Neural cell (in vitro differentiated cells): ENCODE data around the gene IMMP2L. TPM values are rescaled to one million over a fixed set of nuclear protein-coding genes. Genes with fewer than 3 reads are reported as not detected.

ENCODE experiments used
- H2AFZ ChIP-seq: fragments of 200-600, 300-800 bp; sonication (generic), shearing (Covaris generic); 2 replicates; pipeline ENCODE4 v1.6.0; 2014; ENCODE audit warnings: low read depth, mild to moderate bottlenecking, antibody characterized with exemption, low read length, moderate library complexity
- H3F3A ChIP-seq: fragments of 200-600 bp; shearing (Covaris generic); 2 replicates; pipeline ENCODE4 v1.6.1; 2016; ENCODE audit warnings: mild to moderate bottlenecking, moderate library complexity, mixed read lengths, antibody characterized with exemption, low read length; ENCODE audit not compliant: insufficient read depth, poor library complexity, severe bottlenecking
- H3K27ac ChIP-seq: fragments of 200-600, 300-800 bp; sonication (generic), shearing (Covaris generic); 2 replicates; pipeline ENCODE4 v1.5.1; 2014; ENCODE audit warnings: mild to moderate bottlenecking, low read length, moderate library complexity
- H3K27me3 ChIP-seq: fragments of 300-800, 200-600 bp; sonication (generic), shearing (Covaris generic); 2 replicates; pipeline ENCODE4 v1.6.0; 2014; ENCODE audit warnings: mild to moderate bottlenecking, low read depth, low read length, moderate library complexity; ENCODE audit not compliant: insufficient read depth
- H3K36me3 ChIP-seq: fragments of 300-800, 200-600 bp; sonication (generic), shearing (Covaris generic); 2 replicates; pipeline ENCODE4 v1.5.1; 2014; ENCODE audit warnings: mild to moderate bottlenecking, antibody characterized with exemption, low read length, moderate library complexity; ENCODE audit not compliant: insufficient read depth
- H3K4me2 ChIP-seq: fragments of 300-800, 200-600 bp; sonication (generic), shearing (Covaris generic); 2 replicates; pipeline ENCODE4 v1.6.0; 2014; ENCODE audit warnings: mild to moderate bottlenecking, low read length
- H3K4me3 ChIP-seq: fragments of 300-800, 200-600 bp; sonication (generic), shearing (Covaris generic); 2 replicates; pipeline ENCODE4 v1.5.1; 2014; ENCODE audit warnings: mild to moderate bottlenecking, low read length, moderate library complexity
- H3K79me2 ChIP-seq: fragments of 200-600 bp; shearing (Covaris generic); replicated peaks from 2 replicates; pipeline ENCODE4 v1.6.0; 2014; ENCODE audit warnings: mild to moderate bottlenecking, low read length, moderate library complexity; ENCODE audit not compliant: insufficient read depth
- H3K9ac ChIP-seq: fragments of 300-800, 200-600 bp; sonication (generic), shearing (Covaris generic); 2 replicates; pipeline ENCODE4 v1.6.1; 2016; ENCODE audit warnings: mild to moderate bottlenecking, low read length, mixed read lengths
- H3K9me2 ChIP-seq: fragments of 200-600 bp; shearing (Covaris generic); 2 replicates; pipeline ENCODE4 v1.6.1; 2016; ENCODE audit warnings: mild to moderate bottlenecking, low read length, mixed read lengths; ENCODE audit not compliant: insufficient read depth
- H3K9me3 ChIP-seq: fragments of 200-600, 300-800 bp; sonication (generic), shearing (Covaris generic); 2 replicates; pipeline ENCODE4 v1.6.1; 2016; ENCODE audit warnings: mild to moderate bottlenecking, mixed run types, low read length, moderate library complexity, mixed read lengths
- H4K20me1 ChIP-seq: fragments of 200-600 bp; shearing (Covaris generic); 2 replicates; pipeline ENCODE4 v1.6.1; 2016; ENCODE audit warnings: mild to moderate bottlenecking, mixed run types; ENCODE audit not compliant: insufficient read depth
- CTCF ChIP-seq: fragments of 450-650 bp; IDR thresholded peaks from 2 replicates; pipeline ENCODE4 v1.5.1; 2014; ENCODE audit warnings: antibody characterized with exemption, mild to moderate bottlenecking, moderate library complexity; ENCODE audit not compliant: poor library complexity, severe bottlenecking
- EP300 ChIP-seq: fragments of 450-650 bp; conservative IDR thresholded peaks from 2 replicates; pipeline ENCODE4 v1.6.1; 2014; ENCODE audit warnings: antibody characterized with exemption, mild to moderate bottlenecking, moderate library complexity; ENCODE audit not compliant: poor library complexity, severe bottlenecking
- EZH2 ChIP-seq: fragments of 200-600, 300-800 bp; shearing (Covaris generic), sonication (generic); IDR thresholded peaks from 2 replicates; pipeline ENCODE4 v1.6.1; 2014; ENCODE audit warnings: antibody characterized with exemption, low read length, borderline replicate concordance, mild to moderate bottlenecking; ENCODE audit not compliant: insufficient read depth, poor library complexity, severe bottlenecking
- MXI1 ChIP-seq: fragments of 450-650 bp; conservative IDR thresholded peaks from 2 replicates; pipeline ENCODE4 v1.6.1; 2014; ENCODE audit warnings: antibody characterized with exemption, mild to moderate bottlenecking; ENCODE audit not compliant: poor library complexity, severe bottlenecking
- POLR2AphosphoS5 ChIP-seq: IDR thresholded peaks from 2 replicates; pipeline ENCODE4 v1.6.1; 2012
- RAD21 ChIP-seq: fragments of 450-650 bp; conservative IDR thresholded peaks from 2 replicates; pipeline ENCODE4 v1.6.1; 2014; ENCODE audit warnings: antibody characterized with exemption, mild to moderate bottlenecking, moderate library complexity
- REST ChIP-seq: IDR thresholded peaks from 2 replicates; pipeline ENCODE4 v1.6.1; 2012; ENCODE audit warnings: borderline replicate concordance
- SMC3 ChIP-seq: fragments of 450-650 bp; conservative IDR thresholded peaks from 2 replicates; pipeline ENCODE4 v1.6.1; 2014; ENCODE audit warnings: antibody characterized with exemption, mild to moderate bottlenecking, moderate library complexity; ENCODE audit not compliant: poor library complexity
- TAF1 ChIP-seq: IDR thresholded peaks from 2 replicates; pipeline ENCODE4 v1.6.1; 2012; ENCODE audit warnings: low read depth
- polyA plus RNA-seq: library from polyadenylated mRNA; depleted of rRNA; stranded (reverse); fragments of >200 nt; gene quantifications from 2 replicates; pipeline ENCODE4 v1.2.3, GENCODE V29; 2014

Gene IMMP2L
- polyA plus RNA-seq, 1 donor from 2014 or later: 9.7 TPM

- no peaks in the 10 kb centered on the region for H3K9me3 ChIP-seq
- H3K4me3 ChIP-seq: no peak overlapping the region
- TF ChIP-seq CTCF (no peak), POLR2AphosphoS5 (no peak), SMC3 (no peak), RAD21 (no peak)
- H3K9ac ChIP-seq: no peak overlapping the region
- H3K36me3 ChIP-seq: no peaks in the 10 kb centered on the region
- H3K27ac ChIP-seq: no peak overlapping the region
- no peaks in the 10 kb centered on the region for H4K20me1 ChIP-seq
- H2AFZ ChIP-seq: no peak overlapping the region
- H3K4me2 ChIP-seq: no peak overlapping the region
- no peaks in the 10 kb centered on the region for H3K27me3 ChIP-seq
- H3K79me2 ChIP-seq: no peaks in the 10 kb centered on the region
- H3F3A ChIP-seq: no peaks in the 10 kb centered on the region
- no peaks in the 10 kb centered on the region for H3K9me2 ChIP-seq
Measured at GRCh38 chr7:111384065-111384891, 178.0 kb downstream of the IMMP2L start.

GRCh38 chr7:111383133-111383532 is 179.2 kb downstream of the IMMP2L start:
- no peaks in the 10 kb centered on the region for H3F3A ChIP-seq
- H3K4me3 ChIP-seq: no peak overlapping the region
- H3K9me3 ChIP-seq: no peaks in the 10 kb centered on the region
- H3K27ac ChIP-seq: no peak overlapping the region
- H2AFZ ChIP-seq: no peak overlapping the region
- H3K4me2 ChIP-seq: no peak overlapping the region
- no peaks in the 10 kb centered on the region for H3K79me2 ChIP-seq
- H4K20me1 ChIP-seq: no peaks in the 10 kb centered on the region
- no peaks in the 10 kb centered on the region for H3K9me2 ChIP-seq
- no peak overlapping the region for H3K9ac ChIP-seq
- no peaks in the 10 kb centered on the region for H3K27me3 ChIP-seq
- TF ChIP-seq REST (no peak), MXI1 (no peak), TAF1 (no peak), POLR2AphosphoS5 (no peak), EZH2 (no peak), RAD21 (no peak), EP300 (no peak), CTCF (no peak), SMC3 (no peak)
- H3K36me3 ChIP-seq: no peaks in the 10 kb centered on the region
